ENCODE data around the gene POLR2F.

Gene POLR2F

GRCh38 chr22:37981282-37982011 is 27.9 kb downstream of the POLR2F start:
- no peak for DNase-seq (ENCODE audit: low read depth in 2 of 2, low spot score in 1 of 2)

- no peak for DNase-seq (ENCODE audit: low read depth in 2 of 2, low spot score in 1 of 2)
Observed at GRCh38 chr22:37982151-37982785, 28.8 kb downstream of the POLR2F start.

- DNase-seq (ENCODE audit: low read depth in 2 of 2, low spot score in 1 of 2), result no peak
Observed at GRCh38 chr22:37982938-37983859, 29.7 kb downstream of the POLR2F start.

- no peak for DNase-seq (ENCODE audit: low read depth in 2 of 2, low spot score in 1 of 2)
Observed at GRCh38 chr22:37983860-37984791, 30.6 kb downstream of the POLR2F start, which contains the start of gene SOX10. Gene SOX10, minus strand, starts transcription at chr22:37984555. Its CDS starts 771 bp downstream, at chr22:37983784.

- no peak for DNase-seq (ENCODE audit: low read depth in 2 of 2, low spot score in 1 of 2)
Observed at GRCh38 chr22:37985050-37985585, 31.6 kb downstream of the POLR2F start.

GRCh38 chr22:37985751-37986281 is 32.3 kb downstream of the POLR2F start:
- DNase-seq (ENCODE audit: low read depth in 2 of 2, low spot score in 1 of 2), result no peak

- DNase-seq (ENCODE audit: low read depth in 2 of 2, low spot score in 1 of 2), result no peak
Observed at GRCh38 chr22:37986371-37986770, 32.9 kb downstream of the POLR2F start.

- no peak for DNase-seq (ENCODE audit: low read depth in 2 of 2, low spot score in 1 of 2)
Observed at GRCh38 chr22:37989146-37990045, 35.9 kb downstream of the POLR2F start.

GRCh38 chr22:37990301-37990700 is 36.8 kb downstream of the POLR2F start:
- DNase-seq (ENCODE audit: low read depth in 2 of 2, low spot score in 1 of 2), result no peak

GRCh38 chr22:37990862-37991261 is 37.4 kb downstream of the POLR2F start:
- no peak for DNase-seq (ENCODE audit: low read depth in 2 of 2, low spot score in 1 of 2)

GRCh38 chr22:37991731-37992442 is 38.4 kb downstream of the POLR2F start:
- DNase-seq (ENCODE audit: low read depth in 2 of 2, low spot score in 1 of 2), result no peak

GRCh38 chr22:37994049-37994448 is 40.5 kb downstream of the POLR2F start:
- DNase-seq (ENCODE audit: low read depth in 2 of 2, low spot score in 1 of 2), result no peak

GRCh38 chr22:37994982-37995381 is 41.5 kb downstream of the POLR2F start:
- no peak for DNase-seq (ENCODE audit: low read depth in 2 of 2, low spot score in 1 of 2)

GRCh38 chr22:37995460-37995859 is 42.0 kb downstream of the POLR2F start:
- no peak for DNase-seq (ENCODE audit: low read depth in 2 of 2, low spot score in 1 of 2)

GRCh38 chr22:37996079-37996478 is 42.6 kb downstream of the POLR2F start:
- no peak for DNase-seq (ENCODE audit: low read depth in 2 of 2, low spot score in 1 of 2)

GRCh38 chr22:37996515-37997246 is 43.2 kb downstream of the POLR2F start:
- DNase-seq (ENCODE audit: low read depth in 2 of 2, low spot score in 1 of 2), result no peak

- no peak for DNase-seq (ENCODE audit: low read depth in 2 of 2, low spot score in 1 of 2)
Observed at GRCh38 chr22:37998543-37998942, 45.0 kb downstream of the POLR2F start.

- DNase-seq (ENCODE audit: low read depth in 2 of 2, low spot score in 1 of 2), result no peak
Observed at GRCh38 chr22:37999236-37999635, 45.7 kb downstream of the POLR2F start.

All from stimulated activated CD8-positive, alpha-beta memory T cell treated with anti-CD3 and anti-CD28 coated beads, Interleukin-4, amount 100 ng/mL, for 1 hour (primary cell).